GM19438 (cell line): Measurements from ENCODE around the gene ATXN1.

Source experiments
- ATAC-seq: cut with Tn5 transposase; IDR thresholded peaks from one replicate; pipeline ENCODE4 v1.9.1; 2021; ENCODE audit warnings: low read depth; ENCODE audit not compliant: unreplicated experiment

Gene ATXN1

DNA sequence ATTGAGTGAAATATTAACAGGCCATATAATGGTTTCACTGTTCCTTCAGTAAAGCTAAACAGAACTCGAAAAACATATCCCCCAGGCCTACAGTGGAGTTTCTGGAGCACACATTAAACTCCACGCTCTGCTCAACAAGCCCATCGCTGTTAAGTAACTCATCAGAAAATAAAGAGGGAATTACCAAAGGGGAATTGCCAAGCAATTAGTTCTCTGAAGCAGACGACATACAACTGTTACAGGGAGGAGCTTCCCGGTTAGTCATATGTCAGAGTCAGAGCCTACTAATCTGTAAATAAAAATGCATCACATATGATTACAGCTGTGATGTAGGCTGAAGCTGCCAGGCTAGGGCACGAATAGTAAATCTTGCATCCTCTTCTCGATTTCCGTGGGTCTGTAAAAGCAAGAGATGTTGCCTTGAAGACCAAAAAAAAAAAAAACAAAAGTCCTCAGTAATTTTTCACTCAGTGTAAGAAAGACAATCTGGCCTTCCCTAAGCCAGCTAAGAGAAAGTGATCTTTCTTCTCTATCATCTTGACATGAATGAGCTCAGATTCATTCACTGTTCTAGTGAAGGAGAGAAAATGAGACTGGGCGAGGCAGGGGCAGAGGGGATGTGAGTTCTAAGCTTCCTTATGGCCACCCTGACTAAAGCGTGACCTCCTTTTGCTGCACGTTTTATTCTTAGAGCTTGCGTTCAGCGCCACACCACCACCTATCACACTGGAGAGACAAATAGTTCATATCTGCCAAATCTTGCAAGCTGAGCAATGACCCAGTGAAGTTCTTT lies 13.8 kb downstream of the ATXN1 start:
- ATAC-seq, result no peak

DNA sequence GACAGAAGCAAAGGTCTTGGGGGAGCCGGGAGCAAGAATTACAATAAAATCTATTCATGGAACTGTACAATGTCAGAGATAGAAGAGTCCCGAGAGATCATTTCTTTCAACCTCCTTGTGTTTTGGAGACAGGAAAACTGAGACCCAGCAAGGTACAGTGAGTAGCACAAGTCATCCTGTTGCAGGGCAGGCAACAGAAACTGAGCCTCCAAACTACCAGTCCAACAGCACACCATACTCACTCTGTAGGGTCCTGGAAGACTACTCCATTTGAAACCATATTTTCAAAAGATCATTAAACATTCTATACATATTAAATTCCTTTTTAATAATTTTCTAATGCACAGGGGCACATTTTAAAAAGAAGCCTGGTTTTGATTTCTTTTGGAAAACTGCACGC lies 14.4 kb downstream of the ATXN1 start:
- no peak for ATAC-seq

DNA sequence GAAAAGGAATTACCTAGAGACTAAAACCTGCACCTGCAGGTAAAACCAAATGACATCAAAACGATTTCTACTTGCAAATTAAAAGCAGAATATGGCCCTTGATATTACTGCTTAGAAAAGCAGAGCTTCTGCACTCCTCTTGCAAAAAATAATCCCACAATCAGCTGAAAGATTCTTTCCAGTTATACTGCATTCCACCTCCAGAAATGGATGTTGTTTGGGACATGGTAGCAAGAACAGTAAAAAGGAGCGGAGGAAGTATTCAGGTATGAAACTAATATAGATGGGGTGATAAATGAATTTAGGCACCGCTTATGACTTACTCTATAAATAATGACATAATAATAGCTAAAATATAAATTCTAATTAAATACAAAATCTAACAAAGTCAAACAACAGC lies 14.9 kb downstream of the ATXN1 start:
- ATAC-seq, result no peak

DNA sequence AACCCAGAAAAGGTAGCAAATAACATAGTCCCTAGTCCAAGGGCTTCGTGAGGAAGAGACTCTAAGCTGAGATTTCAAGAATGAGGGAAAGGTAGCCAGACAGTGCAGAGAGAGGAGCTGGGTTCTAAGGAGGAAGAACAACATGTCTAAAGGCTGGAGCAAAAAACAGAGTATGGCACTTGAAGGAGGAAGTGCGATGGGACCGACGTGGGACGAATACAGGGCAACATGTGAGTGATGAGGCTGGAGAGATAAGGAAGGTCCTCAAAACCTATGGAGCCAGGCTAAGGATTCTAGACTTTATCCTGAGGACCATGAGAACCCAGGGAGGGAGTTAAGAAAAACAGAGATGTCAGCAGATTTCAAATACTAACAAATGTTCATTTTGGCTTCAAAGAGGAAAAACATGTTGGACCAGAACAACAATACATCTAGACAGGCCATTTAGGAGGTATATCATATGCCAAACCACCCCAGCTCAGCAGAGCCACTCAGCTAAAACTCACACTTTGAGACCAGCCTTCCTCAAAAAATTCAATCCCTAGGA lies 17.5 kb downstream of the ATXN1 start:
- ATAC-seq, result no peak

DNA sequence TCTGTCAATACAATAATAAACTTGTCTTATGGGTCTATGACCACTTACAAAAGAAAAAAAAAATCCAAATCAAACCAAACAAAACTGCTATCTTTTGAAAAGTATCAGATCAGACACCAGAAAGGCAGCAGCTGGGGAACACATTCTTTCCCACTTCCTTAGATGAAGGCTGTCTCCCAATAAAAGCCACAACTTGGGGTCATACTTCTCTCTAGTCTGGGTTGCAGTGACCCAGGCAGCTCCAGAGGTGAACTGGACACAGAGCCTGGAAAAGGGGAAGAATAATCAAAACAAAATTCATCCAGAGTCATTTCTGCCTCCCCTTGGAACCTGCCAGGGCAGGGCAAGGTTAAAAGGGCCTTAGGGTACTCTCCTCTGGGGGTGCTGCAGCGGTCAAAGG lies 19.1 kb downstream of the ATXN1 start:
- ATAC-seq, result no peak

DNA sequence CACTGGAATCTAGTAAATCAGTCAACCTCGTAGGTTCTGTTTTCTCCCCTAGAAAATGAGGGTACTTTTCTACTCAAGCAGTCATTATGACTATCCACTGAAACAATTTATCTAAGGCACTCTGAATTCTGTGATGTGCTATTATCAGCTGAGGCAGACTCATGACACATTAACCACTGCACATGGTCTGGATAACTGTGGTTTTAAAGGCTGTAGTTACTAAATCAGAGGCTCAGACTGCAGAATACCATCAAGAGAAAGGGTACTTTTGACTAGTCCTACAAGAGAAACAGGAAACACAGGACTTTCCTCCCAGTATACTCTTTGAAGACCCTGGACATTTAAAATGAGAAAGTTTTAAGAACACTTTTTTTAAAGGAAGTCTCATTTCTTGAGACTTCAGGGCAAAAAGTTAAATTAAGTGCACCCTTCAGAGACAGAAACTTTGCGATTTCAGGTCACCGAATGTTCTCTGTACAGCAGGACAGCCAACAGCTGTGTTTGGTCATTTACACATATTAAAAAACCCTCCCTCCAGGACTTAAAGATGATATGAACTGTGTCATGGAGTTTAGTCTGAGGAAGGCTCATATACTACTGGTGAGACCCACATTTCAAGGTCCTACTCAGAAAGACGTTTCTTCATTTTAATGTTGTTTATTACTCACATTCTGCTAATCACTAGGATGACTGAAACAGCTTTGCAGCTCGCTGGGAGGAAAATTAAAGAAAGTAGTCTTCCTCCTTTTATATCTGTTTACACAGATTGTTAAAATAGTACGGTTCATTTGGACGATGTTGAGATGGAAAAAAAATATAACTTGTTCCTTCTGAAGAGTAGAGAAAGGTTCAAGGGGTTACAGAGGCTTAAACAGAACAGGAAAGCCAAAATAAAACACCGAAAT lies 19.9 kb downstream of the ATXN1 start:
- no peak for ATAC-seq

DNA sequence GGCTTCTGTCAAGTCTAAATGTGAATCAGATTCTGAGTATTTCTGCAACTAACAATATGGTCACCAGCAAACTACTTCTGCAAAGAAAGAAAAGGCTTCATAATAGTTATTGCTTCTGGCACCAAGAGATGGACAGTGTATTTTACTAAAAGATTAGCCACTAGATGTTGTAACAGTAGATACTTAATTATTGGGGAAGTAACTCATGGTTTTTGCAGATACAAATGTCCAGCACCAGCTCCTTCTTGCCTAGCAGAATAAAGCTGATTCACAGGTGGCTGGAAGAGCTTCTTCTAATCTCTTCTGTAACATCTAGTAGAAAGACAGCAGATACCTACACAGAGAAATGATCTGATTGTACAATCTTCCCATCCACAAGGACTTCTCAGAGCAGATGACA lies 21.2 kb downstream of the ATXN1 start:
- ATAC-seq, result no peak

DNA sequence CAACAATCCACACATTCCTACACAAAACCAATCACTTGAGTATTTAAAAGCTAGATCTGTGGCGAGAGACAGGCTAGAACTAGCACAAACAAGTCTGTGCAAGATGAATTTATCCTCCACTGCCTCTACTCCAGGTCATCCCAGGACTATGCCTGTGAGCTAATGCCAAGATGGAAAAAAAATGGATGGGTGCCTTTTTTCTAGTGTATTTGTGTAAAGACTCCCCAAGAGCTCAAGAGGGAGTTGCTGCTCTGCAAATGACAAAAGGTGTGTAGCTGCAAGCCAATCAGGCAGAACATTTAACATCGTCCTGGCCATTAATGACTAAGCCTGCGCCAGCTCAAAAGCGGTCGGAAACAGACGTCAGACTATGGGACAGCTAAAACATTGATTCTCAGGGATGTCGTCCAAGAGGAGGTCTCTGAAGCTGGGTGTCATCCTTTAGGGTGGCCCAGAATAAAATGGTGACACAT lies 21.9 kb downstream of the ATXN1 start:
- no peak for ATAC-seq

DNA sequence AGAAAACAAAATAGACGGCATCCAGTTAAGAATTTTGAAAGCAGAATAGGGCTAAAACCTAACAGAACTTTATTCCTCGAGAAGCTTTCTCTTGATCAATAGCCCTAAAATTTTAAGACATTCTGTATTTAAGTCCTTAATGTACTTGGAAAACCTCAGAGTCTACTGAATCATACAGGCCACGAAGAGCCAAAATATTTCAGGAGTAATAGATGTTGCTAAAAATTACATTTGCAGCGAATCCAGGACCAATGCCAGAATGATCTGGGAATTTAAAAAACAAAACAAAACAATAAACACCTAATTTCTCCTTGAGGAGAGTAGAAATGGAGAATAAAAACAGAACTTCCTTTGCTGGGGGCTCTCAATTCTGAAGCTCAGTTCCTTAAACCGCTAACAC lies 23.3 kb downstream of the ATXN1 start:
- no peak for ATAC-seq

DNA sequence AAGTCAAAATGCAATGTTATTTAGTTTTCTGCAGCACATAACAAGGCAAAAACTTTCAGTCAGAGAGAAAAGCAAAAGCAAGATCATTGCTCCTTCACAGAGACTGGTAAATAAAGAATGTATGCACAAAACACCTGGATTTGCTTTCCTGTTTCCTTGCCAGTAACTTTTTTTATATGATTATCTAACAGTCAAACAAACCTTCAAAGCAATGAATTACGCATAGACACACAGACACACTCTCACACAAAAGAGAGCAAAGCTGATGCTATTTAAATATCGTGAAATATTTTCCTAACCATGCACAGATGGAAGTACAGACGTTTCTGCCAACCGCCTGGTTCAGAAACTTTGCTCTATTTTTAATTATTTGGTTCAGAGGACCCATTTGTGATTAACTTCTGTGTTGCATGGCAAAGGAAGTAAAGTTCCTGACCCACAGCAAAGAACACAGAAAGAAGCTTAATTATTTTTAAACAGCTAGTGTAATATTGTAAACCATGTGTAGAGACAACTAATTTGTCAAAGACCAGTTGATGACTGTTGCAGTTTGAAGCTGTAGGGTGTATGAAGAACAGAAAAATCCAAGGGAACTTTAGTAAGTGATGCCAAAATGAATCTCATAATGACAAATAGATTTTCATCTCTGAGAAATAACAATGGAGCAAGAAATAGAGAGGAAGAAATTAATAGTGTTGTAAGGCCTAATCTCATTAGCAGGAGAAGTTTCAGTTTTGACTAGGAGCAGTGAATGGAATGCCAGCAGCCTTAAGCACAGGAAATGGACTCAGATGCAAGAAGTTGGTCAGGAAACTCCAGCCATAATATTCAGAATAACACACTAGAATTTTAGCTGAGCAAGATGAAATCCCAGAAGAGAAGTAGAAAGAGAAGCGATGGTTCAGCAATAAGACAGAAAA lies 24.1 kb downstream of the ATXN1 start:
- no peak for ATAC-seq

DNA sequence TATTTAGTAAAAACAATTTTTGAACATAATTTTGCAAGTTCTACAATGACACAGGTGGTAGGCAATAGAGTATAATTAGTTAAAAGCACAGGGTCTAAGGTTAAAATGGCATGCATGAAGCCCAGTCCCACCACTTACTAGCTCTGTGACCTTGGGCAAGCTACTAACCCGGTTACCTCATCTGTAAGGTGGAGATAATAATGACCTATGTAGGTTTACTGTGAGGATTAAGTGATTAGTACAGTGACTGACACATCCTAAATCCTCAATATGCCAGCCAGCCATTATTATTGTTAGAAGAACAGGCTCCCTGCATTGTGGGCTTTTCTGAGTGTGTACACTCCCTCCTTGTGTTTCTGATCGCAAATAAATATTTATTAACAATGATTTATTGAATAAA lies 26.2 kb downstream of the ATXN1 start:
- no peak for ATAC-seq

DNA sequence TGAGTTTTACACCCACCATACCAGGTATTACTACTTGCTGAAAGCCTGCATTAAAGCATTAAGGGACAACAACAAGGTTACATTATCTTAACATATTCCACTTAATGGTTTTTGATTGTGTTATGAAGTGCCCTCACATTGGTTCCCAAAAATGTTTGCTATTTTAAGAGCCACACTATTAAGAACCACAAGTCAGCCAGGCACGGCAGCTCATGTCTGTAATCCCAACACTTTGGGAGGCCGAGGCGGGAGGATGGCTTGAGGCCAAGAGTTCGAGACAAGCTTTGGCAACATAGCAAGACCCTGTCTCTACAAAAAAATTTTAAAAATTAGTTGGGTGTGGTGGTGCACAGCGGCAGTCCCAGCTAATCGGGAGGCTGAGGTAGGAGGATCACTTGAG lies 28.2 kb downstream of the ATXN1 start:
- ATAC-seq, result no peak

DNA sequence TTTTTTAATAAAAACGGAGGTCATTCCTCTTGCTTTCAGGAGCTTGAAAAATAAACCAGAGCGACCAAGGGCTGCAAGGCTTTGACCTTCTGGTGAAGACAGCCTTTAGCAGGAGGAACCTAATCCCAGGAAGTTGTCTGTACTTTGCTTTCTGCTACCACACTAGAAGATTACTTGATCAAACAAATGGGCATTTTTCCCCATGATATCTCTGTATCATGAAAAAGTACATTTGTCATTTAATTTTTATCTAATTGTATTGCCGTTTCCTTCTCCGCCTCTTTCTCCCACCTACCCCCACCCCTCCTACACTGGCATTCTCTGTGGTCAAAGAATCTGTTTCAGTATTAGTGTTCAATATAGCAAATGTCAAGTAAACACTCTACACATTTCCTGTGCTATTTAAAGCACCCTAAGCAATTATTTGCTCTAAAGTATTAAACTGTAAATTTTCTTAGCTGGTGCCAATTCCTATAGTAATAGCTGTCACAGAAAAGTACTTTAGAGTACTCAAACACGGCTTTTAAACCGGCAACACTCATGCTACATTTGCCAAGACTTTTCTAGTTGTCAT lies 29.7 kb downstream of the ATXN1 start:
- peak; percentile 88 for ATAC-seq

DNA sequence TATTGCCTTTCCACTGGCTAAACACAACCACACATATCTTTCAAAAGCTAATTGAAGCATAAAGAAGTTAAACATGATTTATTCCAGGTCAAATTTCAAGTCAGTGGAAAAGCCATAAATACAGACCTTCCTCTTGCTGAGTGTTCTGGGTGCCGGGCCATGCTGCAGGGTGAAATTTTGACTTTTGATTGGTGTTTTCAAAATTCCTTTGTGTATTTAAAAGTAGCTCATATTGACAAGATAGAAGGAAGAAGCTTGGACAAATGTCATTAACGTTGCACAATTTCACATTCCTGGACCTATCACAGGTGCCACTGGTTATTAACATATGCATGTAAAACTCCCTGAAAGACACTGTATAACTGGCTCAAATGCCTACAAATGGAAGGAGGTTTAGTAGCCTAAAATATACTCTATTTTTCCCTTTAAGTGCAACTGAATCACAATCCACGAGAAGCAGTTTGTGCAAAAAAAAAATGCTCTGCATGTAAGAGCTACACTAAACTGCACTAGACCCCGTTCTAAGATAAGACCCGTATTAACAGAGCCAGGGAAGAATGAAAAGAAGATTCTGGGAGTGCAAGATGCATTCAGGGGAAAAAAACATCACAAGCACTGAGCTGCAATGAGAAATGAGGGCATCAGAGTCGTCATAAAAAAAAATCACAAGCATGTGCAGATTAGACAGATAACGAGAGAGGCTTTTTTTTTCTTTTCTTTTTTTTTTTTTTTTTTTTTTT lies 30.4 kb downstream of the ATXN1 start:
- ATAC-seq, result no peak

DNA sequence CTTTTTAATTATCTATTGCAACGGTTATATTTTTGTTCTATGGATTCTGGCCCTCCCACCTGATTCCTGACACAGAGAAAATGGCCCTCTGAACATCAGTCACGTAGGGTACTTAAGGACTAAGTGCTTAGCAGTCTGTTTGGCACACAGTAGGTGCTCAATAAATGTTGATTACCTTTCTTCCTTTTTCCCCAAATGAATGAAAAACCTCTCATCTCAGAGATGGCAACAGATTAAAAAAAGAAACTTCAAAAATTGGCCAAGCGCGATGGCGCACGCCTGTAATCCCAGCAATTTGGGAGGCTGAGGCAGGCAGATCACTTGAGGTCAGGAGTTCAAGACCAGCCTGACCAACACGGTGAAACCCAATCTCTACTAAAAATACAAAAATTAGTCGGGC lies 31.5 kb downstream of the ATXN1 start:
- no peak for ATAC-seq

DNA sequence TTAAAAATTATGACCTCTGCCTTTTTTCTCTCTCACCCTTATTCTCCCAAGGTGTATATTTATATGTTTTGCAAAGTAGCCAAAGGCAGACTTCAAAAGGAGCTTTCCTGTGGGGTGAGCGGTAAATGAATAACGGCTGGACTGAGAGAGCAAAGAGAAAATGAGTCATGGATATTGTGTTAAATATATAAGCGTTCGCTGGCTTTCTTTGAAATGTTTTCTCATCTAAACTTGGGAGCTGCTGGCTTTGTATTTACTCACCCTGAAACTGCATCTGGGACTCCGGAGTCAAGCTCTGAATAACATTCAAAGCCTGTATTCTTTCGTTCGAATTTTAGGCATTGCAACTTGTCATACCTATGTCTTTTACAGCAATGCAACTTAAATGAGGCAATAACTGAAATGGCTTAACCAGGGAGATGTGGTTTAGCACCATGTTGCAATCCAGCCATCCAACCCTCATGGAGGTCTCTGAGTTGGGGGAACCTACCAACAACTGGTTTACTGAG lies 32.0 kb downstream of the ATXN1 start:
- ATAC-seq, result no peak

DNA sequence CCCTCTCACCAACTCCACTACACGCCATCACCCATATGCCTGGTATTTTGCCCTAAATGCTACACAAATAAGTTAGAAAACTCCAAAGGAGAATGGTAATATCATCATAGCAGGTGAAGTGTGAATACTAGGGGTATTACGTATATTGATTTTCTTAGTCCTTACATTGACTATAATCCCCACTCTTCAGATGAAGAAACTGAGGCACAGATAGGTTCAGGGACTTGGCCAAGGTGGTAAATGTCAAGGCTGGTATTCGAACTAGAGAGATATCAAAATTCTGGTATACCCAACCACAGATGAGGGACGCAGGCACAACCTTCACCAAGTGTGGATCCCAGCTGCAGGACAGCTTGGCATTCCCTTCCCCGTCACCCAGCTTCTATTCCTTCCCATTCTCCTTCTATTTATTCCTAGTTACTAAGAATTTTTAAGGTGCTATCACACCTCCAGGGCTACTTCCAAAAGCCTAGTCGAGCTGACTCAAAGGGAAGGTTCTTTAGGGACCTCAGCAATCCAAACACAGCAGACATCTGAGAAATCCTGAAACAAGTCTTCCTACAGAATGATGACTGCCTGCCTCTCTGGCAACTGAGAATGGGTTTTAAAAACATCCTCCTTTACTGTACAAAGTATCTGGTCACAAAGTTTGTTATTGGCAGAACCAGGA lies 32.6 kb downstream of the ATXN1 start:
- ATAC-seq, result no peak

DNA sequence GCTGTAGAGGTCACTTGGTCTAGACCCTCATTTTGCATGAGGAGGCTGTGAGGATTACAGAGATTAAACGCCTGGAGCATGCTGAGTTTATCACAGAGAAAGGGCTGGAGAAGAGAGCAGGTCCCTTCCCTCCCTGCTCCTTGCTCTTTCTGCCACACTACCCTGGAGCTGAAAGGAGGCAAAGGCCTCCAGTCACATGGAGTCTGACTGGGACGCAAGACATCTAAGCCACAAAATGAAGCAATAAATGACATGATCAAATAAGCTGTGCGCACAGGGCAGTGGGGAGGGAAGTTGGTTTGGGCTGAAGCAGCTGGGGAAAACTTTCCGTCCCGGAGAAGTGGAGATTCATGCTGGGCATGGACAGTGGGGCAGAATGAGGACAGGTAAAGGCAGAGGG lies 33.3 kb downstream of the ATXN1 start:
- no peak for ATAC-seq
